H1 (cell line): ENCODE measurements around the gene PEX5L. TPM values are rescaled to one million over a fixed set of nuclear protein-coding genes. Genes with fewer than 3 reads are reported as not detected.

Experiments used
- CTCF ChIA-PET: fragments of 300-600 bp; sonication (Branson Sonifier 250); formaldehyde crosslinking; loops from one replicate; lab custom pipeline; 2021; ENCODE audit not compliant: partially characterized antibody; lab: Charles Lee
- POLR2A ChIA-PET: fragments of 300-600 bp; sonication (Branson Sonifier 250); formaldehyde crosslinking; loops from one replicate; lab custom pipeline; 2021; ENCODE audit warnings: inconsistent platforms; ENCODE audit not compliant: partially characterized antibody; lab: Charles Lee
- DNase-seq, 2 experiments: peaks; one replicate each; pipeline versions ENCODE4 v3.0.0 to v3.0.0-alpha.2; 2010 to 2022; ENCODE audit warnings: low spot score in 2 of 2, low read depth in 1 of 2, mixed read lengths in 1 of 2
- FAIRE-seq: peaks from 2 replicates; lab custom pipeline; 2011; peaks lifted over from hg19 to GRCh38; lab: Jason Lieb, UNC
- H2AFZ ChIP-seq: 2 replicates; pipeline ENCODE4 v1.8.1; 2012; ENCODE audit warnings: low read length, inconsistent platforms
- H2AK5ac ChIP-seq: 2 replicates; pipeline ENCODE4 v1.6.1; 2013; ENCODE audit warnings: low read depth, low read length
- H2BK120ac ChIP-seq: replicated peaks from 2 replicates; pipeline ENCODE3; 2013; ENCODE audit warnings: low read depth, low read length, inconsistent platforms
- H2BK12ac ChIP-seq: 2 replicates; pipeline ENCODE4 v1.6.1; 2013; ENCODE audit warnings: low read depth, low read length
- H2BK15ac ChIP-seq: 2 replicates; pipeline ENCODE4 v1.6.1; 2013; ENCODE audit warnings: low read length
- H2BK20ac ChIP-seq: 2 replicates; pipeline ENCODE4 v1.6.1; 2013; ENCODE audit warnings: low read length
- H2BK5ac ChIP-seq: 2 replicates; pipeline ENCODE4 v1.6.1; 2013; ENCODE audit warnings: low read depth, low read length
- H3K14ac ChIP-seq: 2 replicates; pipeline ENCODE4 v1.6.1; 2013; ENCODE audit warnings: inconsistent platforms; ENCODE audit not compliant: insufficient read length
- H3K18ac ChIP-seq: 2 replicates; pipeline ENCODE4 v1.6.1; 2013; ENCODE audit warnings: low read length; ENCODE audit errors: extremely low read depth
- H3K23ac ChIP-seq: 2 replicates; pipeline ENCODE4 v1.6.1; 2013; ENCODE audit warnings: inconsistent platforms; ENCODE audit not compliant: insufficient read length
- H3K23me2 ChIP-seq: 2 replicates; pipeline ENCODE4 v1.6.1; 2013; ENCODE audit warnings: low read depth, low read length
- H3K27ac ChIP-seq: 2 replicates; pipeline ENCODE4 v1.6.1; 2011; ENCODE audit warnings: low read depth, low read length, inconsistent platforms
- H3K27me3 ChIP-seq, 4 experiments: replicated peaks in 1 of 4; 1 replicate in 1 of 4; 2 replicates in 3 of 4; pipeline versions ENCODE4 v1.6.1 to v1.8.1; 2011 to 2013; ENCODE audit warnings: low read length in 3 of 4, mild to moderate bottlenecking in 3 of 4, inconsistent platforms in 2 of 4, mixed read lengths in 2 of 4, moderate library complexity in 1 of 4; ENCODE audit not compliant: control insufficient read depth in 3 of 4, insufficient read depth in 3 of 4; ENCODE audit errors: extremely low read depth in 1 of 4
- H3K36me3 ChIP-seq, 4 experiments: 2 replicates each; pipeline versions ENCODE4 v1.6.1 to v1.8.1; 2011 to 2013; ENCODE audit warnings: mild to moderate bottlenecking in 4 of 4, low read length in 3 of 4, moderate library complexity in 2 of 4, control low read depth in 1 of 4, inconsistent platforms in 1 of 4; ENCODE audit not compliant: insufficient read depth in 4 of 4, control insufficient read depth in 2 of 4
- H3K4ac ChIP-seq: replicated peaks from 2 replicates; pipeline ENCODE3; 2013; ENCODE audit warnings: low read length, low read depth, mixed read lengths, inconsistent platforms; ENCODE audit not compliant: insufficient read length
- H3K4me1 ChIP-seq, 4 experiments: replicated peaks in 1 of 4; 1 replicate in 1 of 4; 2 replicates in 3 of 4; pipeline versions ENCODE4 v1.6.1 to v1.8.1; 2011 to 2013; ENCODE audit warnings: low read length in 3 of 4, inconsistent platforms in 2 of 4, mixed read lengths in 1 of 4; ENCODE audit not compliant: insufficient read depth in 4 of 4, control insufficient read depth in 3 of 4
- H3K4me2 ChIP-seq, 2 experiments: 2 replicates each; pipeline versions ENCODE4 v1.6.1 to v1.8.1; 2011 to 2013; ENCODE audit warnings: low read depth in 2 of 2, low read length in 2 of 2, control low read depth in 1 of 2, inconsistent platforms in 1 of 2, mild to moderate bottlenecking in 1 of 2; ENCODE audit not compliant: insufficient read depth in 1 of 2
- H3K4me3 ChIP-seq, 4 experiments: fragments of 200-600, 300-600 bp in 1 of 4; sonication (generic), shearing (Covaris generic), sonication (Bioruptor Twin) in 1 of 4; 2 replicates each; pipeline versions ENCODE4 v1.5.1 to v1.8.1; 2011 to 2016; ENCODE audit warnings: low read length in 4 of 4, low read depth in 3 of 4, control low read depth in 2 of 4, inconsistent platforms in 2 of 4, mild to moderate bottlenecking in 2 of 4, mixed read lengths in 1 of 4, moderate library complexity in 1 of 4; ENCODE audit not compliant: insufficient read depth in 2 of 4; ENCODE audit errors: extremely low read depth in 1 of 4
- H3K56ac ChIP-seq: replicated peaks from 2 replicates; pipeline ENCODE3; 2013; ENCODE audit warnings: low read depth, mild to moderate bottlenecking, mixed read lengths, low read length, inconsistent platforms; ENCODE audit not compliant: insufficient read length
- H3K79me1 ChIP-seq: 2 replicates; pipeline ENCODE4 v1.6.1; 2013; ENCODE audit warnings: low read depth, low read length, control low read depth
- H3K79me2 ChIP-seq, 2 experiments: 2 replicates each; pipeline versions ENCODE4 v1.6.1 to v1.8.1; 2012 to 2013; ENCODE audit warnings: low read length in 2 of 2, mild to moderate bottlenecking in 2 of 2, inconsistent platforms in 1 of 2; ENCODE audit not compliant: insufficient read depth in 2 of 2, control insufficient read depth in 1 of 2
- H3K9ac ChIP-seq, 4 experiments: replicated peaks in 1 of 4; 1 replicate in 1 of 4; 2 replicates in 3 of 4; pipeline versions ENCODE4 v1.6.1 to v1.8.1; 2011 to 2013; ENCODE audit warnings: low read depth in 3 of 4, low read length in 3 of 4, control low read depth in 2 of 4, mild to moderate bottlenecking in 2 of 4, moderate library complexity in 2 of 4, inconsistent platforms in 1 of 4; ENCODE audit errors: extremely low read depth in 1 of 4
- H3K9me3 ChIP-seq, 2 experiments: 2 replicates each; pipeline versions ENCODE4 v1.6.1 to v1.8.1; 2012 to 2013; ENCODE audit warnings: mild to moderate bottlenecking in 2 of 2, moderate library complexity in 2 of 2, control low read depth in 1 of 2, inconsistent platforms in 1 of 2, low read depth in 1 of 2, low read length in 1 of 2, mixed read lengths in 1 of 2; ENCODE audit not compliant: insufficient read depth in 2 of 2
- H4K20me1 ChIP-seq, 2 experiments: replicated peaks in 1 of 2; 2 replicates each; pipeline versions ENCODE3 to v1.8.1; 2011 to 2013; ENCODE audit warnings: inconsistent platforms in 2 of 2, low read length in 2 of 2, mild to moderate bottlenecking in 1 of 2; ENCODE audit not compliant: insufficient read depth in 2 of 2, control insufficient read depth in 1 of 2
- H4K5ac ChIP-seq: 2 replicates; pipeline ENCODE4 v1.6.1; 2013; ENCODE audit warnings: low read length, low read depth, mixed read lengths, inconsistent platforms; ENCODE audit not compliant: insufficient read length
- H4K8ac ChIP-seq: 2 replicates; pipeline ENCODE4 v1.8.0; 2013; ENCODE audit warnings: mild to moderate bottlenecking, moderate library complexity, low read length, inconsistent platforms; ENCODE audit not compliant: insufficient read depth; ENCODE audit errors: extremely low read depth
- H4K91ac ChIP-seq: replicated peaks from 2 replicates; pipeline ENCODE3; 2013; ENCODE audit warnings: low read length, mixed read lengths, inconsistent platforms; ENCODE audit not compliant: insufficient read length
- BACH1 ChIP-seq: IDR thresholded peaks from 2 replicates; pipeline ENCODE4 v1.6.1; 2012; ENCODE audit warnings: low read length, improper control_type of control experiment
- HDAC2 ChIP-seq, 2 experiments: fragments of 300-600 bp in 1 of 2; sonication (generic) in 1 of 2; IDR thresholded peaks; 2 replicates each; pipeline ENCODE4 v1.6.1; 2011 to 2012; ENCODE audit warnings: low read depth in 2 of 2, low read length in 2 of 2, mild to moderate bottlenecking in 2 of 2, moderate library complexity in 2 of 2, borderline replicate concordance in 1 of 2, inconsistent platforms in 1 of 2
- JUND ChIP-seq: IDR thresholded peaks from 2 replicates; pipeline ENCODE4 v1.6.1; 2011; ENCODE audit warnings: mild to moderate bottlenecking, improper control_type of control experiment, low read length
- KDM5A ChIP-seq: fragments of 200-600 bp; IDR thresholded peaks from 2 replicates; pipeline ENCODE4 v1.7.1; 2012; ENCODE audit warnings: mild to moderate bottlenecking, low read length, inconsistent platforms, mixed read lengths
- POU5F1 ChIP-seq: IDR thresholded peaks from 2 replicates; pipeline ENCODE4 v1.6.1; 2011; ENCODE audit warnings: low read depth, mild to moderate bottlenecking, low read length, moderate library complexity
- WGBS, 2 experiments: shearing (Covaris generic) in 1 of 2; methylation state at CpG; one replicate each; pipeline versions ENCODE4 v1.1.6 to v1.1.7; 2013 to 2015; ENCODE audit warnings: low lambda C conversion rate in 2 of 2, mixed read lengths in 2 of 2, inconsistent platforms in 1 of 2, low coverage in 1 of 2, missing lambda C conversion rate in 1 of 2; ENCODE audit not compliant: insufficient replicate concordance in 2 of 2, insufficient coverage in 1 of 2, insufficient read length in 1 of 2; ENCODE audit errors: extremely low coverage in 1 of 2, missing lambda C conversion rate in 1 of 2; 5-methylcytosine and 5-hydroxymethylcytosine counted together
- polyA plus RNA-seq, 7 experiments: library from polyadenylated mRNA; depleted of rRNA in 3 of 7; stranded (reverse) in 5 of 7; unstranded in 2 of 7; fragments of >200 nt in 5 of 7; fragments of 200-250 nt in 2 of 7; gene quantifications; 1 replicate in 5 of 7; 2 replicates in 1 of 7; 4 replicates in 1 of 7; pipeline versions ENCODE4 v1.2.1 to v1.2.3, GENCODE V29; 2011 to 2013; ENCODE audit warnings: missing spikeins in 2 of 7, mixed read lengths in 2 of 7
- total RNA-seq: library from RNA; stranded (reverse); fragmentation: NEBNext Ultra II Directional; extraction: Animal tissue kit (Norgen Biotek cat#: 25700); gene quantifications from 2 replicates; pipeline ENCODE4 v1.2.1, GENCODE V29; 2021

Gene PEX5L
- total and polyA plus RNA-seq, 2 of the 8 experiments (the other 6 are each of a cell fraction or from before 2014, with no cell fraction given), result 0.80 to 4.2 TPM

DNA sequence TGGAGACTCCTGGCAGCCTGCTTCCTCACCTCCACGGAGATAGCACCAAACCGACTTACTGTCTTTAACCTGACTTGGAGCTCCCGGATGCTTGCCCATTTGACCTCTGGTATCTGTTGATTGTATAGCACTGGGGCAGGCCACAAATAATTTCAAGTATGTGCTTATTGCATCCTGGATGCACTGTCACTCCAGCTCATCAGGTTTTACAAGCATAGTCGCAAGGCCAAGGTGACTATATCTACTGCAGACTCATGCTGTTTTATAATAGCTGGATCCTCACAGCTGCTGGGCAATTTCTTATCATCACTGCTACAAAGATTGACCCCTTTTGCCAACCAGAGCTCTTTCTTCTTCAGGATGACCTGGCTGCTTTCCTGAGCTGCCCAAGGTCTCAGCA is 45.6 kb downstream of the PEX5L start:
- Histone ChIP-seq H4K8ac (no peak overlapping the region), H2BK12ac (no peak overlapping the region), H3K9me3 (no peaks in the 10 kb centered on the region), H2BK5ac (no peak overlapping the region), H4K5ac (no peak overlapping the region), H3K36me3 (no peaks in the 10 kb centered on the region; a peak in 1 of 8 replicates), H3K4me1 (no peaks in the 10 kb centered on the region), H4K91ac (peak overlapping the region; percentile 56), H2AFZ (no peak overlapping the region), H3K23me2 (no peaks in the 10 kb centered on the region), H2BK15ac (no peak overlapping the region), H3K27ac (no peak overlapping the region), H3K4me2 (no peak overlapping the region), H3K4me3 (no peak overlapping the region), H2BK20ac (no peak overlapping the region), H3K79me1 (no peaks in the 10 kb centered on the region), H2BK120ac (no peak overlapping the region), H3K23ac (no peak overlapping the region), H3K4ac (no peak overlapping the region), H3K27me3 (no peaks in the 10 kb centered on the region), H2AK5ac (no peak overlapping the region), H4K20me1 (no peaks in the 10 kb centered on the region), H3K56ac (no peak overlapping the region), H3K14ac (no peak overlapping the region), H3K79me2 (no peaks in the 10 kb centered on the region), H3K18ac (no peak overlapping the region), H3K9ac (no peak overlapping the region)
- FAIRE-seq (no peak), DNase-seq (no peak)
- POLR2A ChIA-PET, result no interaction called here
- TF ChIP-seq POU5F1 (no peak), KDM5A (no peak), BACH1 (no peak), JUND (no peak), HDAC2 (IDR thresholded peaks at IDR 0.05; ENCODE audit: borderline replicate concordance in 1 of 2, low read depth in 2 of 2, low read length in 2 of 2) (no peak)
- WGBS, 2 experiments, result 93% methylated on average over 4 of the region's 4 CpGs; no CpG with 5 or more reads in 1 of the 2 experiments
- CTCF ChIA-PET, result interaction anchor here (1.0 to 1.7 kb wide), 3 partner anchors 14 to 179 kb away, joined by 4 to 5 read pairs (median 5); no protein-coding TSS in a partner anchor
